Neural cell (in vitro differentiated cells): Measurements from ENCODE around the gene GALP. TPM values are rescaled to one million over a fixed set of nuclear protein-coding genes. Genes with fewer than 3 reads are reported as not detected.

ENCODE experiments used
- H2AFZ ChIP-seq: fragments of 200-600, 300-800 bp; sonication (generic), shearing (Covaris generic); 2 replicates; pipeline ENCODE4 v1.6.0; 2014; ENCODE audit warnings: low read depth, mild to moderate bottlenecking, antibody characterized with exemption, low read length, moderate library complexity
- H3F3A ChIP-seq: fragments of 200-600 bp; shearing (Covaris generic); 2 replicates; pipeline ENCODE4 v1.6.1; 2016; ENCODE audit warnings: mild to moderate bottlenecking, moderate library complexity, mixed read lengths, antibody characterized with exemption, low read length; ENCODE audit not compliant: insufficient read depth, poor library complexity, severe bottlenecking
- H3K27ac ChIP-seq: fragments of 200-600, 300-800 bp; sonication (generic), shearing (Covaris generic); 2 replicates; pipeline ENCODE4 v1.5.1; 2014; ENCODE audit warnings: mild to moderate bottlenecking, low read length, moderate library complexity
- H3K27me3 ChIP-seq: fragments of 300-800, 200-600 bp; sonication (generic), shearing (Covaris generic); 2 replicates; pipeline ENCODE4 v1.6.0; 2014; ENCODE audit warnings: mild to moderate bottlenecking, low read depth, low read length, moderate library complexity; ENCODE audit not compliant: insufficient read depth
- H3K36me3 ChIP-seq: fragments of 300-800, 200-600 bp; sonication (generic), shearing (Covaris generic); 2 replicates; pipeline ENCODE4 v1.5.1; 2014; ENCODE audit warnings: mild to moderate bottlenecking, antibody characterized with exemption, low read length, moderate library complexity; ENCODE audit not compliant: insufficient read depth
- H3K4me2 ChIP-seq: fragments of 300-800, 200-600 bp; sonication (generic), shearing (Covaris generic); 2 replicates; pipeline ENCODE4 v1.6.0; 2014; ENCODE audit warnings: mild to moderate bottlenecking, low read length
- H3K4me3 ChIP-seq: fragments of 300-800, 200-600 bp; sonication (generic), shearing (Covaris generic); 2 replicates; pipeline ENCODE4 v1.5.1; 2014; ENCODE audit warnings: mild to moderate bottlenecking, low read length, moderate library complexity
- H3K79me2 ChIP-seq: fragments of 200-600 bp; shearing (Covaris generic); replicated peaks from 2 replicates; pipeline ENCODE4 v1.6.0; 2014; ENCODE audit warnings: mild to moderate bottlenecking, low read length, moderate library complexity; ENCODE audit not compliant: insufficient read depth
- H3K9ac ChIP-seq: fragments of 300-800, 200-600 bp; sonication (generic), shearing (Covaris generic); 2 replicates; pipeline ENCODE4 v1.6.1; 2016; ENCODE audit warnings: mild to moderate bottlenecking, low read length, mixed read lengths
- H3K9me2 ChIP-seq: fragments of 200-600 bp; shearing (Covaris generic); 2 replicates; pipeline ENCODE4 v1.6.1; 2016; ENCODE audit warnings: mild to moderate bottlenecking, low read length, mixed read lengths; ENCODE audit not compliant: insufficient read depth
- H3K9me3 ChIP-seq: fragments of 200-600, 300-800 bp; sonication (generic), shearing (Covaris generic); 2 replicates; pipeline ENCODE4 v1.6.1; 2016; ENCODE audit warnings: mild to moderate bottlenecking, mixed run types, low read length, moderate library complexity, mixed read lengths
- H4K20me1 ChIP-seq: fragments of 200-600 bp; shearing (Covaris generic); 2 replicates; pipeline ENCODE4 v1.6.1; 2016; ENCODE audit warnings: mild to moderate bottlenecking, mixed run types; ENCODE audit not compliant: insufficient read depth
- EP300 ChIP-seq: fragments of 450-650 bp; conservative IDR thresholded peaks from 2 replicates; pipeline ENCODE4 v1.6.1; 2014; ENCODE audit warnings: antibody characterized with exemption, mild to moderate bottlenecking, moderate library complexity; ENCODE audit not compliant: poor library complexity, severe bottlenecking
- EZH2 ChIP-seq: fragments of 200-600, 300-800 bp; shearing (Covaris generic), sonication (generic); IDR thresholded peaks from 2 replicates; pipeline ENCODE4 v1.6.1; 2014; ENCODE audit warnings: antibody characterized with exemption, low read length, borderline replicate concordance, mild to moderate bottlenecking; ENCODE audit not compliant: insufficient read depth, poor library complexity, severe bottlenecking
- MXI1 ChIP-seq: fragments of 450-650 bp; conservative IDR thresholded peaks from 2 replicates; pipeline ENCODE4 v1.6.1; 2014; ENCODE audit warnings: antibody characterized with exemption, mild to moderate bottlenecking; ENCODE audit not compliant: poor library complexity, severe bottlenecking
- POLR2AphosphoS5 ChIP-seq: IDR thresholded peaks from 2 replicates; pipeline ENCODE4 v1.6.1; 2012
- RAD21 ChIP-seq: fragments of 450-650 bp; conservative IDR thresholded peaks from 2 replicates; pipeline ENCODE4 v1.6.1; 2014; ENCODE audit warnings: antibody characterized with exemption, mild to moderate bottlenecking, moderate library complexity
- SMC3 ChIP-seq: fragments of 450-650 bp; conservative IDR thresholded peaks from 2 replicates; pipeline ENCODE4 v1.6.1; 2014; ENCODE audit warnings: antibody characterized with exemption, mild to moderate bottlenecking, moderate library complexity; ENCODE audit not compliant: poor library complexity
- TAF1 ChIP-seq: IDR thresholded peaks from 2 replicates; pipeline ENCODE4 v1.6.1; 2012; ENCODE audit warnings: low read depth
- polyA plus RNA-seq: library from polyadenylated mRNA; depleted of rRNA; stranded (reverse); fragments of >200 nt; gene quantifications from 2 replicates; pipeline ENCODE4 v1.2.3, GENCODE V29; 2014
- TF ChIP-seq, protein P1 (sequence below): fragments of 450-650 bp; IDR thresholded peaks from 2 replicates; pipeline ENCODE4 v1.5.1; 2014; ENCODE audit warnings: antibody characterized with exemption, mild to moderate bottlenecking, moderate library complexity; ENCODE audit not compliant: poor library complexity, severe bottlenecking
- TF ChIP-seq, protein P2 (sequence below): IDR thresholded peaks from 2 replicates; pipeline ENCODE4 v1.6.1; 2012; ENCODE audit warnings: borderline replicate concordance

The GALP gene
- polyA plus RNA-seq, 1 donor from 2014 or later, result not detected

- Histone ChIP-seq H3K9me2 (no peaks in the 10 kb centered on the region), H3K9me3 (no peaks in the 10 kb centered on the region), H3K4me3 (no peak overlapping the region), H3K27me3 (no peaks in the 10 kb centered on the region), H3K79me2 (no peaks in the 10 kb centered on the region), H2AFZ (no peak overlapping the region), H3F3A (no peaks in the 10 kb centered on the region), H3K4me2 (no peak overlapping the region), H3K9ac (no peak overlapping the region), H3K27ac (no peak overlapping the region), H3K36me3 (no peaks in the 10 kb centered on the region), H4K20me1 (no peaks in the 10 kb centered on the region)
- no peak for TF ChIP-seq MXI1
- TF ChIP-seq SMC3, result no peak
- TF ChIP-seq POLR2AphosphoS5, result no peak
- TF ChIP-seq, protein P1, sequence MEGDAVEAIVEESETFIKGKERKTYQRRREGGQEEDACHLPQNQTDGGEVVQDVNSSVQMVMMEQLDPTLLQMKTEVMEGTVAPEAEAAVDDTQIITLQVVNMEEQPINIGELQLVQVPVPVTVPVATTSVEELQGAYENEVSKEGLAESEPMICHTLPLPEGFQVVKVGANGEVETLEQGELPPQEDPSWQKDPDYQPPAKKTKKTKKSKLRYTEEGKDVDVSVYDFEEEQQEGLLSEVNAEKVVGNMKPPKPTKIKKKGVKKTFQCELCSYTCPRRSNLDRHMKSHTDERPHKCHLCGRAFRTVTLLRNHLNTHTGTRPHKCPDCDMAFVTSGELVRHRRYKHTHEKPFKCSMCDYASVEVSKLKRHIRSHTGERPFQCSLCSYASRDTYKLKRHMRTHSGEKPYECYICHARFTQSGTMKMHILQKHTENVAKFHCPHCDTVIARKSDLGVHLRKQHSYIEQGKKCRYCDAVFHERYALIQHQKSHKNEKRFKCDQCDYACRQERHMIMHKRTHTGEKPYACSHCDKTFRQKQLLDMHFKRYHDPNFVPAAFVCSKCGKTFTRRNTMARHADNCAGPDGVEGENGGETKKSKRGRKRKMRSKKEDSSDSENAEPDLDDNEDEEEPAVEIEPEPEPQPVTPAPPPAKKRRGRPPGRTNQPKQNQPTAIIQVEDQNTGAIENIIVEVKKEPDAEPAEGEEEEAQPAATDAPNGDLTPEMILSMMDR, result no peak
- no peak for TF ChIP-seq EZH2
- TF ChIP-seq RAD21, result no peak
- no peak for TF ChIP-seq EP300
- TF ChIP-seq, protein P2, sequence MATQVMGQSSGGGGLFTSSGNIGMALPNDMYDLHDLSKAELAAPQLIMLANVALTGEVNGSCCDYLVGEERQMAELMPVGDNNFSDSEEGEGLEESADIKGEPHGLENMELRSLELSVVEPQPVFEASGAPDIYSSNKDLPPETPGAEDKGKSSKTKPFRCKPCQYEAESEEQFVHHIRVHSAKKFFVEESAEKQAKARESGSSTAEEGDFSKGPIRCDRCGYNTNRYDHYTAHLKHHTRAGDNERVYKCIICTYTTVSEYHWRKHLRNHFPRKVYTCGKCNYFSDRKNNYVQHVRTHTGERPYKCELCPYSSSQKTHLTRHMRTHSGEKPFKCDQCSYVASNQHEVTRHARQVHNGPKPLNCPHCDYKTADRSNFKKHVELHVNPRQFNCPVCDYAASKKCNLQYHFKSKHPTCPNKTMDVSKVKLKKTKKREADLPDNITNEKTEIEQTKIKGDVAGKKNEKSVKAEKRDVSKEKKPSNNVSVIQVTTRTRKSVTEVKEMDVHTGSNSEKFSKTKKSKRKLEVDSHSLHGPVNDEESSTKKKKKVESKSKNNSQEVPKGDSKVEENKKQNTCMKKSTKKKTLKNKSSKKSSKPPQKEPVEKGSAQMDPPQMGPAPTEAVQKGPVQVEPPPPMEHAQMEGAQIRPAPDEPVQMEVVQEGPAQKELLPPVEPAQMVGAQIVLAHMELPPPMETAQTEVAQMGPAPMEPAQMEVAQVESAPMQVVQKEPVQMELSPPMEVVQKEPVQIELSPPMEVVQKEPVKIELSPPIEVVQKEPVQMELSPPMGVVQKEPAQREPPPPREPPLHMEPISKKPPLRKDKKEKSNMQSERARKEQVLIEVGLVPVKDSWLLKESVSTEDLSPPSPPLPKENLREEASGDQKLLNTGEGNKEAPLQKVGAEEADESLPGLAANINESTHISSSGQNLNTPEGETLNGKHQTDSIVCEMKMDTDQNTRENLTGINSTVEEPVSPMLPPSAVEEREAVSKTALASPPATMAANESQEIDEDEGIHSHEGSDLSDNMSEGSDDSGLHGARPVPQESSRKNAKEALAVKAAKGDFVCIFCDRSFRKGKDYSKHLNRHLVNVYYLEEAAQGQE, result no peak
- TF ChIP-seq TAF1, result no peak
These were observed 26.2 kb upstream of the GALP start for GRCh38 chr19:56149656-56150038.

DNA sequence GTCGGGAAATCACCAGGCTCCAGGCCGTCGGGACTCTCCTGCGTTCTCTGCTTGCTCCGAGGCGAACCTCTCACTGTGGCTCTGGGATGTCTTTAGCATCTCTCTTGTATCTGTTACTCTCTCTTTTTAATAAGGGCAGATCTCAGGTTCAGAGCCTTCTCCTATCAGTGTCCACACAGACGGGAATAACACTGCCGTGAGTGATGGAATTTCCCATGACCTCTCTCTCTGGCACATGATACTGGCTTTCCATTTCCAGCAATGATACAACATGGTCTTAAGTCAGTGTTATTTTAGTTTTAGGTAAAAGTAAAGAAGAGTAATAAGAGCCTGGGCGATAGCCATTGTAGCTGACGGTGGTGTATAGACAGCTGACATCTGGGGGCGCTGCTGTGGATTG, 25.4 kb upstream of the GALP start:
- H3K4me3 ChIP-seq, result no peak overlapping the region
- no peaks in the 10 kb centered on the region for H3K36me3 ChIP-seq
- no peaks in the 10 kb centered on the region for H3K9me2 ChIP-seq
- H2AFZ ChIP-seq, result no peak overlapping the region
- H3F3A ChIP-seq, result no peaks in the 10 kb centered on the region
- H3K4me2 ChIP-seq, result no peak overlapping the region
- H3K27ac ChIP-seq, result no peak overlapping the region
- TF ChIP-seq, protein P2, result no peak
- TF ChIP-seq EP300 (no peak), POLR2AphosphoS5 (no peak), TAF1 (no peak), EZH2 (no peak), SMC3 (no peak), MXI1 (no peak), RAD21 (no peak)
- TF ChIP-seq, protein P1, result no peak
- no peaks in the 10 kb centered on the region for H3K79me2 ChIP-seq
- no peaks in the 10 kb centered on the region for H3K27me3 ChIP-seq
- H3K9ac ChIP-seq, result no peak overlapping the region
- H4K20me1 ChIP-seq, result no peaks in the 10 kb centered on the region
- no peaks in the 10 kb centered on the region for H3K9me3 ChIP-seq
